ENCODE results near the gene ADAT3.

Gene ADAT3

DNA sequence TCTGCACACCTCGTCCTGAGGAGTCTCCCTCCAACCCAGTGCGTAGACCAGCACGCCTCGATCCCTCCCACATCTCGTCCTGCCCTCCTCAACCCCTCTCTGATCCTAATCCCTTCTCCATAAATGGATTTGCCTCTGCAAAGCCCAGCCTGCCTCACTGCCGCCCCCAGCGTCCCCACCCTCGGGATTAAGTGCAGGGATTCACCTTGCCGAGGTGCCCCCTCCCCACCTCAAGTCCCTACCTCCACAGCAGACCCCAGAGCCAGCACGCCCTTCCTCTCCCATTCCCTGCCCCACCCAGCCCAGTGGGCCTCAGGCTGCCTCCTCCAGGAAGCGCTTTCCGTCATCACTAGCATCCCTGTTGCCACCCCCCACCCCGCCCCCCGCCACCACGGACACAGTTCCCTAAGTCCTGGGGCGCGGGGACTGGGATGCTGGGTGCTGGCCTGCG, 45.8 kb upstream of the ADAT3 start:
- Histone ChIP-seq H3K4me3 (peak overlapping the region; percentile 17), H3K27ac (peak overlapping the region in 1 of 2 donors; percentile 50)
- TF ChIP-seq, protein P1, sequence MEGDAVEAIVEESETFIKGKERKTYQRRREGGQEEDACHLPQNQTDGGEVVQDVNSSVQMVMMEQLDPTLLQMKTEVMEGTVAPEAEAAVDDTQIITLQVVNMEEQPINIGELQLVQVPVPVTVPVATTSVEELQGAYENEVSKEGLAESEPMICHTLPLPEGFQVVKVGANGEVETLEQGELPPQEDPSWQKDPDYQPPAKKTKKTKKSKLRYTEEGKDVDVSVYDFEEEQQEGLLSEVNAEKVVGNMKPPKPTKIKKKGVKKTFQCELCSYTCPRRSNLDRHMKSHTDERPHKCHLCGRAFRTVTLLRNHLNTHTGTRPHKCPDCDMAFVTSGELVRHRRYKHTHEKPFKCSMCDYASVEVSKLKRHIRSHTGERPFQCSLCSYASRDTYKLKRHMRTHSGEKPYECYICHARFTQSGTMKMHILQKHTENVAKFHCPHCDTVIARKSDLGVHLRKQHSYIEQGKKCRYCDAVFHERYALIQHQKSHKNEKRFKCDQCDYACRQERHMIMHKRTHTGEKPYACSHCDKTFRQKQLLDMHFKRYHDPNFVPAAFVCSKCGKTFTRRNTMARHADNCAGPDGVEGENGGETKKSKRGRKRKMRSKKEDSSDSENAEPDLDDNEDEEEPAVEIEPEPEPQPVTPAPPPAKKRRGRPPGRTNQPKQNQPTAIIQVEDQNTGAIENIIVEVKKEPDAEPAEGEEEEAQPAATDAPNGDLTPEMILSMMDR (IDR thresholded peaks at IDR 0.05) = no peak
- DNase-seq (ENCODE audit: low spot score) = no peak

DNA sequence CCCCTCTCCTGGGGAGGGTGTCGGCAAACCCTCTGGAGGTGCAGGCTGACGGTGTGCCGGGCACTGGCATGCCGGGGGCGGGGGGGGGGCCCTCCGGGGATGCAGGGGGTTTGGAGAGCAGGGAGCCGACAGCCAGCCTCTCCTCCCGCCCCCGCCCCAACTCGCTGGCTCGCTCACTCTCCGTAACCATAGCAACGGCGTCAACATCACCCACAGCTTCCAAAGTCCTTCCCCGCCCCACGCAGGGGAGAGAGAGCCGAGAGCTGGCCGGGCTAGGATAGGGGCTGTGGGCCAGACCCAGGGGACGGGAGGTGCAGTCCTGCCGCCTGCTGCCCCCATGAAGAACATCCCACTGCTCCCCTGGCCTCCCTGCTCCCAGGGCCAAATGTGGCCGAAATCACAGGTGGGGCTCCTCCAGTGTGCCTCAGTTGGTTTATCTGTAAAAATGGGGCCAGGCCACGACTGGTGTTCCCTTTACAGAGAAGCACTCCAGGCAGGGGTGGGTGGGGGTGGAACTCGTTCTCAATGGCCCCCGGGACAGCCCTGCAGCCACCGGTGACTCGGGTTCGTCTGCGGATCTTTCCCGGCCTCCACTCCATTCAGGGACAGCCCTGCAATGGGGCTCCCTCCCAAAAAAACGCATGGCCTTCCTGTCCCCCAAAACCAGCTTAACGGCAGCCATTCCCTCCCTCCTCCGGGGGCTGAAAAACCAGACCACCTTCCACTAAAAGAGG, 45.0 kb upstream of the ADAT3 start:
- no peak for DNase-seq (ENCODE audit: low spot score)
- peak overlapping the region; percentile 17 for H3K4me3 ChIP-seq
- peak overlapping the region in 1 of 2 donors; percentile 50 for H3K27ac ChIP-seq
- TF ChIP-seq, protein P1 (IDR thresholded peaks at IDR 0.05) = no peak

DNA sequence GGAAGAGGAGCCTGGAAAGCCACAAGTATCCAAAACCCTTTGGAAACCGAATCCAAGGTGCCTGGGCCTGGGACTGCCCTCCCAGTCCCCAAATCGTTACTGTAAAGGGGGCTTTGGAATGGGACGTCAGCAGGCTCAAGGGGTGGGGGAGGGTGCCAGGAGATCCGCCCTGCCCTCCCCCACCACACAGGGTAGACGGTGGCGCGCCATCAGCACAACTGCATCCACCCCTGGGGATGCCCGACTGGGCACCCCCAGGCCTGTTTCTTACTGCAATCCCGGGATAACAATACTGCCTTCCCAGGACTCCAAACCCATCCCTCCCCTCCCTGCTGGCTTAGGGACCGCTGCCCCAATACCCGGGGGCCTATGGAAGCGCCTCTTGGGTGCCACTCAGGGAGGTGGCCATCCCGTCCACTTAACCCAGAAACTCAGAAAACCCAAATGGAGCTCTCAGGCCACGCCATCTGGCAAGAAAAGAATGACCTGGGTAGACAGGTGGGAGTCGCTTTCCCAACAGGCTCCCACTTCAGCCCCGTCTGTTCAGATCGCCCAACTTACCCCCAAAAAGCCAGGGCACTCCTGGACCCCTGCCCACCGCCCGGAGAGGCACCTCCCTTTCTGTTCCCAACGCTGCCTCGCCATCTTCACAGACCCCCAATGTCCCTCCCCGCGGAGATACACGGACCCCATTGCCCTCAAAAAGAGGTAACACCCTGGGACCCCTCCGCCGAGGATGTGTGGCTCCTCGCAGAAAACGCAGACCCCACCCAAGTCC, 44.2 kb upstream of the ADAT3 start:
- peak overlapping the region; percentile 97 for H3K4me3 ChIP-seq
- TF ChIP-seq, protein P1 (IDR thresholded peaks at IDR 0.05) = no peak
- no peak for DNase-seq (ENCODE audit: low spot score)
- H3K27ac ChIP-seq = peak overlapping the region in 1 of 2 donors; percentile 57

DNA sequence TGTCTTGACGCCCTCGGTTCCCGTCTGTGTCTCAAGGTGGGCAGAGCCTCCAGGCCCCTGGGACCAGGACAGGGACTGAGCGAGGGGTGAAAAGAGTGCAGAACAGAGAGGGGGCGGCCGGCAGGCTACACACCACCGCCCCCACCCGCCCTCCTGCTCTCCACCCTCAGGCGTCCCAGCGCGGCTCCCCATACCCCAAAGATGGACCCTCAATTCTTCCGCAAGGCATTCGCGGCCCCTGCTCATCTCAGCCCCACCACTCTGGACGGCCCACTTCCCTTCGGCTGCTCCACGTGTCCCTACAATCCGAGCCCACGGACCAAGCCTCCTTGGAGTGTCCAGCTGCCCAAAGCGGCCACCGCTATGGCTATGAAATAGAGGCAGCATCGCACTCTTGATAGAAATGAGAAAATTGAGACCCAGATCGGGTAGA, 43.6 kb upstream of the ADAT3 start:
- TF ChIP-seq, protein P1 (IDR thresholded peaks at IDR 0.05) = no peak
- Histone ChIP-seq H3K27ac (peak overlapping the region in 1 of 2 donors; percentile 57), H3K4me3 (peak overlapping the region; percentile 97)
- DNase-seq (ENCODE audit: low spot score) = no peak

DNA sequence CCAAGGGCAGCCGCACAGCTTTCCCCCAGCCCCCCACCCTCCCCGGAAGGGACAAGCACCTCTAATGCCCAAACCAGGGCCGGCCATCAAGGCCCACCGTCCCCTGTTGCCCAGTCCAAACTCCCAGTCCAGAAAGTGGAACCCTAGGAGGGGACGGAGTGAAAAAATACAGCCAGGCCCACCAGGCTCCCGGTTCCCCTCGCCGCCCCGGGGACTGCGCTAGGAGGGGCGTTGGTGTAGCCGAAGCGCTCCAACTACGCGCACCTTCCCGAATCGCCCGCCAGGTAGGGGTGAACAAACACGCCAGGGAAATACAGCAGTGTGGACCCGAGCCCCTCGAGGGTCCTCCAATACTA, 43.2 kb upstream of the ADAT3 start:
- no peak for DNase-seq (ENCODE audit: low spot score)
- Histone ChIP-seq H3K27ac (peak overlapping the region in 1 of 2 donors; percentile 57), H3K4me3 (peak overlapping the region; percentile 97)
- TF ChIP-seq, protein P1 (IDR thresholded peaks at IDR 0.05) = no peak

DNA sequence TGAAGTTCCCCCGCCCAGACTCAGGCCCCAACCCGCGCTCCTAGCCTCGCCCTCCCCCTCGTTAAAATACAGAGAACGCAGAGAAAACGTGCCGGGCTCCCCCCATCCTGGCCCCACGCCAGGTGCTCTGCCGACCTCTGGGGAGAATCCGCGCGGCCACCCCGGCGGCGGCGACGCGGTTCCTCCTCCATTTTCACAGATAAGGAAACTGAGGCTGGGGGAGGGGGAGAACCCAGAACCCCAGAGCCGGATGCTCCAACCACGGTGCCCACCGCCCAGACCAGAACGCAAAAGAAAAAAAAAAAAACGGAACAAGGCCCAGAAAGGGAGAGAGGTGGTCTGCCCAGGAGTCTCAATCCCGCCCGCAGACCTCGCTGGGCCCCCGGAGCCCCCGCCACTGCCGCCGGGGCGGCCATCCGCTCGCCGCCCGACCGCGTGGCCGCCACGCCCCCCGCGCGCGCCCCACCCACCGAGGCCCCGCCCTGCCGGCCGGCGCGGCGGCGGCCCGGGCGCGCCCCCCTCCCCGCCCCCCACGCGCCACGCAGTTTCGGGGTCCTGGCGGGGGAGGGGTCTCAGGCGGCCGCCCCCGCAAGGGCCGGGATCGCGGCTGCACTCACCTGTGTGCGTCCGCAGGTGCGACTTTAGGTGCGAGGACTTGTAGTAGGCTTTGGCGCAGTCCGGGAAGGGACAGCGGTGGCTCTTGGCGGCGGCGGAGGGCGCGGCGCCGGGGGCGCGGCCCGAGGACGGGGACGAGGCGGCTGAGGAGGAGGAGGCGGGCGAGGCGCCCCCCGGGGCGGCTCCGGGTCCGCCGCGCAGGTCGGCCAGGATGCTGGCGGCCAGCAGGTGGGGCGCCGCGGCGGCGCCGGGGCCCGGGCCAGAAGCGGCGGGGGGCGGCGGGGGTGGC, 42.5 kb upstream of the ADAT3 start:
- peak; percentile 79 for DNase-seq (ENCODE audit: low spot score)
- H3K4me3 ChIP-seq = peak overlapping the region; percentile 97
- peak overlapping the region in 1 of 2 donors; percentile 95 for H3K27ac ChIP-seq
- TF ChIP-seq, protein P1 (IDR thresholded peaks at IDR 0.05) = no peak
